ENCODE measurements around the gene ZBTB42. TPM values are rescaled to one million over a fixed set of nuclear protein-coding genes. Genes with fewer than 3 reads are reported as not detected.
A peak's percentile ranks its signal among the peaks of the same experiment; 100 is the strongest.

The ZBTB42 gene
- total and polyA plus RNA-seq, 2 of the 13 experiments (the other 11 are each of a cell fraction or from before 2014, with no cell fraction given) = 2.8 to 4.2 TPM

GRCh38 chr14:104800771-104801519, at the start of gene ZBTB42 (continued):
- TF ChIP-seq TBP (CRISPR knock-in tag; IDR thresholded peaks at IDR 0.05) = no peak
- TF ChIP-seq ATF6 (CRISPR knock-in tag; conservative IDR thresholded peaks at IDR 0.05) = no peak
- no peak for TF ChIP-seq MLLT10 (CRISPR knock-in tag; IDR thresholded peaks at IDR 0.05)
- no peak for TF ChIP-seq KMT2B (CRISPR knock-in tag; IDR thresholded peaks at IDR 0.05)
- TF ChIP-seq ZNF510 (CRISPR knock-in tag; IDR thresholded peaks at IDR 0.05; ENCODE audit: low read depth) = no peak
- no peak for TF ChIP-seq FOXA1 (IDR thresholded peaks at IDR 0.05)
- TF ChIP-seq FOXA1 (CRISPR knock-in tag; IDR thresholded peaks at IDR 0.05) = peak; percentile 78
- no peak for TF ChIP-seq EZH2 (conservative IDR thresholded peaks at IDR 0.05; ENCODE audit: low read depth, low read length)
- no peak for TF ChIP-seq YEATS2 (CRISPR knock-in tag; IDR thresholded peaks at IDR 0.05; ENCODE audit: borderline replicate concordance)
- no peak for TF ChIP-seq CENPX (CRISPR knock-in tag; IDR thresholded peaks at IDR 0.05)
- TF ChIP-seq SMAD1 (CRISPR knock-in tag; IDR thresholded peaks at IDR 0.05; ENCODE audit: borderline replicate concordance, low read depth) = no peak
- peak; percentile 32; the same call in 1 of the 2 replicates for TF ChIP-seq ZNF276 (CRISPR knock-in tag; IDR thresholded peaks at IDR 0.05; ENCODE audit: low read depth)
- TF ChIP-seq HDAC6 (IDR thresholded peaks at IDR 0.05; ENCODE audit: low read depth, low read length) = no peak
- TF ChIP-seq ZNF761 (CRISPR knock-in tag; conservative IDR thresholded peaks at IDR 0.05) = 0 out of 2 replicates have a peak, but pooled peaks have one; percentile 51
- TF ChIP-seq HOXA3 (CRISPR knock-in tag; IDR thresholded peaks at IDR 0.05) = no peak; the same call in 1 of the 2 replicates
- 0 out of 2 replicates have a peak, but pooled peaks have one; percentile 38 for TF ChIP-seq KAT7 (CRISPR knock-in tag; IDR thresholded peaks at IDR 0.05; ENCODE audit: borderline replicate concordance)
- TF ChIP-seq ZNF253 (CRISPR knock-in tag; IDR thresholded peaks at IDR 0.05; ENCODE audit: borderline replicate concordance) = no peak
- no peak for TF ChIP-seq PBX2 (CRISPR knock-in tag; IDR thresholded peaks at IDR 0.05)
- TF ChIP-seq ZNF614 (CRISPR knock-in tag; IDR thresholded peaks at IDR 0.05; ENCODE audit: borderline replicate concordance) = no peak
- TF ChIP-seq RNF219 (CRISPR knock-in tag; IDR thresholded peaks at IDR 0.05) = no peak
- peak; percentile 51; the same call in 1 of the 2 replicates for TF ChIP-seq HOXA9 (CRISPR knock-in tag; IDR thresholded peaks at IDR 0.05; ENCODE audit: borderline replicate concordance)
- no peak for TF ChIP-seq RORA (CRISPR knock-in tag; IDR thresholded peaks at IDR 0.05)

All from HepG2 (cell line).